Endothelial cell of umbilical vein (primary cell): Measurements from ENCODE around the gene LHFPL6. TPM values are rescaled to one million over a fixed set of nuclear protein-coding genes. Genes with fewer than 3 reads are reported as not detected.

Experiments used
- BruUV-seq: library from RNA; stranded (reverse); fragments of 400-500 nt; replicated peaks from 2 replicates; lab custom pipeline; 2021; lab: Mats Ljungman, UMichigan
- CTCF ChIA-PET: fragments of 300-600, 350-600 bp; sonication (Branson Sonifier 250); formaldehyde crosslinking; loops from one replicate; lab custom pipeline; 2021; ENCODE audit warnings: antibody characterized with exemption, inconsistent platforms; lab: Charles Lee
- POLR2A ChIA-PET: fragments of 300-600, 350-600 bp; sonication (Branson Sonifier 250); formaldehyde crosslinking; loops from one replicate; lab custom pipeline; 2021; ENCODE audit warnings: antibody characterized with exemption, inconsistent platforms; lab: Charles Lee
- DNase-seq: peaks from one replicate; pipeline ENCODE4 v3.0.0-alpha.2; 2011; ENCODE audit warnings: low read depth, low spot score
- FAIRE-seq: peaks from 2 replicates; lab custom pipeline; 2011; peaks lifted over from hg19 to GRCh38; lab: Jason Lieb, UNC
- H2AFZ ChIP-seq: 2 replicates; pipeline ENCODE4 v1.6.0; 2012; ENCODE audit warnings: low read depth, low read length, control low read depth, inconsistent platforms
- H3K27ac ChIP-seq: 2 replicates; pipeline ENCODE4 v1.5.1; 2011; ENCODE audit warnings: low read depth, mild to moderate bottlenecking, control low read depth, low read length, moderate library complexity; ENCODE audit not compliant: insufficient read depth
- H3K27me3 ChIP-seq, 2 experiments: 2 replicates each; pipeline versions ENCODE4 v1.6.0 to v1.6.1; 2011; ENCODE audit warnings: low read length in 2 of 2, mixed read lengths in 1 of 2; ENCODE audit not compliant: control insufficient read depth in 2 of 2, insufficient read depth in 2 of 2
- H3K36me3 ChIP-seq, 2 experiments: 2 replicates in 1 of 2; 3 replicates in 1 of 2; pipeline ENCODE4 v1.5.1; 2011; ENCODE audit warnings: low read length in 2 of 2, mild to moderate bottlenecking in 1 of 2, moderate library complexity in 1 of 2; ENCODE audit not compliant: control insufficient read depth in 2 of 2, insufficient read depth in 2 of 2; ENCODE audit errors: extremely low read depth in 1 of 2
- H3K4me1 ChIP-seq: 3 replicates; pipeline ENCODE4 v1.5.1; 2011; ENCODE audit warnings: mild to moderate bottlenecking, low read length; ENCODE audit not compliant: control insufficient read depth, insufficient read depth; ENCODE audit errors: extremely low read depth
- H3K4me2 ChIP-seq: 2 replicates; pipeline ENCODE4 v1.6.1; 2011; ENCODE audit warnings: low read length, control low read depth, mixed read lengths; ENCODE audit not compliant: insufficient read depth
- H3K4me3 ChIP-seq, 3 experiments: fragments of 200-600 bp in 1 of 3; sonication (generic), shearing (Covaris generic) in 1 of 3; replicated peaks in 1 of 3; 2 replicates each; pipeline ENCODE4 v1.5.1; 2011 to 2016; ENCODE audit warnings: control low read depth in 3 of 3, low read length in 3 of 3, mild to moderate bottlenecking in 2 of 3, inconsistent platforms in 1 of 3, low read depth in 1 of 3, moderate library complexity in 1 of 3; ENCODE audit not compliant: insufficient read depth in 1 of 3
- H3K79me2 ChIP-seq: 2 replicates; pipeline ENCODE4 v1.6.0; 2012; ENCODE audit warnings: low read length, inconsistent platforms; ENCODE audit not compliant: control insufficient read depth, insufficient read depth
- H3K9ac ChIP-seq: replicated peaks from 2 replicates; pipeline ENCODE3; 2011; ENCODE audit warnings: low read length, control low read depth; ENCODE audit not compliant: insufficient read depth; ENCODE audit errors: extremely low read depth
- H3K9me1 ChIP-seq: replicated peaks from 3 replicates; pipeline ENCODE4 v1.6.0; 2011; ENCODE audit warnings: mild to moderate bottlenecking, low read length; ENCODE audit not compliant: control insufficient read depth, insufficient read depth; ENCODE audit errors: extremely low read depth
- H3K9me3 ChIP-seq: replicated peaks from 2 replicates; pipeline ENCODE4 v1.5.1; 2012; ENCODE audit warnings: low read length, inconsistent platforms; ENCODE audit not compliant: control insufficient read depth, insufficient read depth
- H4K20me1 ChIP-seq: replicated peaks from 2 replicates; pipeline ENCODE3; 2011; ENCODE audit warnings: mild to moderate bottlenecking, low read length; ENCODE audit not compliant: control insufficient read depth, insufficient read depth; ENCODE audit errors: extremely low read depth
- CTCF ChIP-seq, 2 donors: IDR thresholded peaks; 1 replicate in 1 of 2; 2 replicates in 1 of 2; pipeline ENCODE4 v1.5.1; 2011; ENCODE audit warnings: low read length in 2 of 2, mild to moderate bottlenecking in 2 of 2, moderate library complexity in 2 of 2, control low read depth in 1 of 2, inconsistent platforms in 1 of 2, low read depth in 1 of 2; ENCODE audit not compliant: insufficient read depth in 1 of 2; ENCODE audit errors: extremely low read depth in 1 of 2
- EZH2 ChIP-seq: IDR thresholded peaks from 2 replicates; pipeline ENCODE4 v1.6.1; 2012; ENCODE audit warnings: borderline replicate concordance, low read depth, mild to moderate bottlenecking, moderate library complexity, low read length, inconsistent platforms; ENCODE audit not compliant: severe bottlenecking
- FOS ChIP-seq: IDR thresholded peaks from 2 replicates; pipeline ENCODE4 v1.6.1; 2011; ENCODE audit warnings: mild to moderate bottlenecking, low read length, moderate library complexity, borderline replicate concordance; ENCODE audit not compliant: insufficient read depth
- GATA2 ChIP-seq: IDR thresholded peaks from 2 replicates; pipeline ENCODE4 v1.7.0; 2011; ENCODE audit warnings: low read depth, mild to moderate bottlenecking, moderate library complexity, mixed read lengths, low read length; ENCODE audit not compliant: insufficient read length, insufficient read depth
- JUN ChIP-seq: IDR thresholded peaks from 2 replicates; pipeline ENCODE4 v1.6.1; 2011; ENCODE audit warnings: borderline replicate concordance, low read depth; ENCODE audit not compliant: insufficient read length, insufficient read depth
- MAX ChIP-seq: IDR thresholded peaks from 2 replicates; pipeline ENCODE4 v1.6.1; 2011; ENCODE audit not compliant: insufficient read depth, insufficient read length
- MYC ChIP-seq: IDR thresholded peaks from one replicate; pipeline ENCODE4 v1.6.1; 2011; ENCODE audit warnings: mild to moderate bottlenecking, low read depth, low read length
- POLR2A ChIP-seq: IDR thresholded peaks from 2 replicates; pipeline ENCODE4 v1.6.1; 2012; ENCODE audit warnings: low read depth, mild to moderate bottlenecking, control low read depth, low read length
- POLR2AphosphoS5 ChIP-seq: IDR thresholded peaks from 2 replicates; pipeline ENCODE4 v1.6.1; 2012; ENCODE audit warnings: low read depth, mild to moderate bottlenecking, control low read depth, low read length, moderate library complexity; ENCODE audit not compliant: insufficient read depth
- dilution Hi-C: fragments of 300-500 bp; cut with MboI; formaldehyde crosslinking; loops from one replicate; pipeline ENCODE4 v1.15.0; 2019; ENCODE audit warnings: low sequenced_read_pairs; ENCODE audit not compliant: extremely low pct_ligation_motif_present
- intact Hi-C: fragments of 100-400 bp; cut with micrococcal nuclease; formaldehyde crosslinking; loops from one replicate; pipeline ENCODE4 v1.10.0; 2022
- polyA plus RNA-seq, 4 experiments: library from polyadenylated mRNA; depleted of rRNA in 3 of 4; stranded (reverse) in 3 of 4; unstranded in 1 of 4; fragments of >200 nt; gene quantifications; 2 replicates each; pipeline versions ENCODE4 v1.2.1 to v1.2.3, GENCODE V29; 2011 to 2012; ENCODE audit warnings: missing spikeins in 1 of 4
- total RNA-seq: library from RNA; stranded (reverse); gene quantifications from 2 replicates; pipeline ENCODE4 v1.2.3, GENCODE V29; 2021

Gene LHFPL6
- total and polyA plus RNA-seq, 2 donors (not counting 3 experiments of a cell fraction or from before 2014, with no cell fraction given), result 17.5 to 19.4 TPM

GRCh38 chr13:39530916-39531315 is 72.1 kb downstream of the LHFPL6 start:
- no TSS peak for BruUV-seq
- no peaks in the 10 kb centered on the region for H3K36me3 ChIP-seq
- no peak for DNase-seq
- ChIA-PET POLR2A (no interaction called here), CTCF (interaction anchor here (0.8 to 1.4 kb wide), 2 partner anchors 81 to 85 kb away, joined by 3 read pairs; no protein-coding TSS in a partner anchor)
- H2AFZ ChIP-seq, result no peak overlapping the region
- dilution Hi-C loops, result no loop called here
- no peak for FAIRE-seq
- no peaks in the 10 kb centered on the region for H4K20me1 ChIP-seq
- no peak overlapping the region for H3K4me2 ChIP-seq
- no peak overlapping the region for H3K27ac ChIP-seq
- no peaks in the 10 kb centered on the region for H3K9me3 ChIP-seq
- H3K4me1 ChIP-seq, result peaks cover 15% of the 10 kb centered on the region
- TF ChIP-seq GATA2 (no peak), FOS (no peak), JUN (no peak), EZH2 (no peak), POLR2AphosphoS5 (no peak), MAX (no peak), MYC (no peak)
- intact Hi-C loops, result no loop called here
- no peak overlapping the region for H3K4me3 ChIP-seq
- H3K79me2 ChIP-seq, result no peaks in the 10 kb centered on the region
- H3K9ac ChIP-seq, result no peak overlapping the region
- H3K9me1 ChIP-seq, result no peaks in the 10 kb centered on the region
- no peaks in the 10 kb centered on the region for H3K27me3 ChIP-seq

GRCh38 chr13:39528661-39528980 is 74.4 kb downstream of the LHFPL6 start:
- no peak overlapping the region for H3K4me3 ChIP-seq
- FAIRE-seq (no peak), DNase-seq (no peak)
- CTCF ChIA-PET, result interaction anchor here (0.5 to 2.6 kb wide), 6 partner anchors 10 to 113 kb away, joined by 3 to 20 read pairs (median 5); no protein-coding TSS in a partner anchor
- dilution Hi-C loops, result no loop called here
- no peaks in the 10 kb centered on the region for H3K36me3 ChIP-seq
- H3K9me3 ChIP-seq, result no peaks in the 10 kb centered on the region
- TF ChIP-seq POLR2A (no peak), CTCF (IDR thresholded peaks at IDR 0.05; ENCODE audit: extremely low read depth in 1 of 2, insufficient read depth in 1 of 2, low read depth in 1 of 2, low read length in 2 of 2) (no peak), POLR2AphosphoS5 (no peak), EZH2 (no peak), GATA2 (no peak), MAX (no peak), FOS (no peak), MYC (no peak), JUN (no peak)
- no peaks in the 10 kb centered on the region for H3K27me3 ChIP-seq
- H3K9me1 ChIP-seq, result no peaks in the 10 kb centered on the region
- BruUV-seq, result no TSS peak
- no peaks in the 10 kb centered on the region for H4K20me1 ChIP-seq
- no peak overlapping the region for H3K9ac ChIP-seq
- no peak overlapping the region for H2AFZ ChIP-seq
- H3K79me2 ChIP-seq, result no peaks in the 10 kb centered on the region
- peak overlapping the region; percentile 54 for H3K4me2 ChIP-seq
- POLR2A ChIA-PET, result no interaction called here
- H3K27ac ChIP-seq, result peak overlapping the region; percentile 66
- intact Hi-C loops, result loop anchor here (1.0 kb wide), 1 partner anchor 74 kb away; no protein-coding TSS in a partner anchor
- peaks cover 15% of the 10 kb centered on the region for H3K4me1 ChIP-seq
